Measurements from ENCODE around the gene DGCR2.

- TF ChIP-seq GATA3 (IDR thresholded peaks at IDR 0.05; ENCODE audit: low read depth, low read length): no peak
- TF ChIP-seq GATA2 (IDR thresholded peaks at IDR 0.05; ENCODE audit: low read depth, low read length): no peak
Observed at GRCh38 chr22:18988958-18989357, 133.3 kb downstream of the DGCR2 start.
